K562 (cell line): ENCODE results near the gene GPX7. TPM values are rescaled to one million over a fixed set of nuclear protein-coding genes. Genes with fewer than 3 reads are reported as not detected.

ENCODE experiments used
- AFF1 ChIP-seq, 2 experiments: fragments of 450-650 bp; IDR thresholded peaks; 2 replicates each; pipeline ENCODE4 v1.6.1; 2018; ENCODE audit warnings: mild to moderate bottlenecking in 2 of 2, low read depth in 1 of 2; ENCODE audit not compliant: partially characterized antibody in 2 of 2
- ETS2 ChIP-seq: IDR thresholded peaks from 2 replicates; pipeline ENCODE4 v1.6.1; 2016; ENCODE audit warnings: borderline replicate concordance, missing genetic modification characterization, mild to moderate bottlenecking, moderate library complexity, missing compliant biosample characterization; ENCODE audit not compliant: poor library complexity, severe bottlenecking
- HCFC1 ChIP-seq: IDR thresholded peaks from 2 replicates; pipeline ENCODE4 v1.6.1; 2012; ENCODE audit warnings: low read depth, low read length, improper control_type of control experiment
- KLF1 ChIP-seq: fragments of 450-650 bp; IDR thresholded peaks from 2 replicates; pipeline ENCODE4 v1.6.1; 2016; ENCODE audit warnings: missing genetic modification characterization, missing compliant biosample characterization
- NR0B1 ChIP-seq: fragments of 450-650 bp; IDR thresholded peaks from one replicate; pipeline ENCODE4 v1.6.1; 2018; ENCODE audit warnings: mild to moderate bottlenecking, moderate library complexity; ENCODE audit not compliant: partially characterized antibody
- PHTF2 ChIP-seq: fragments of 250-450 bp; sonication (Bioruptor Pico); IDR thresholded peaks from 2 replicates; pipeline ENCODE4 v1.5.0; 2021; ENCODE audit warnings: mild to moderate bottlenecking
- POLR3A ChIP-seq: IDR thresholded peaks from 2 replicates; pipeline ENCODE4 v1.6.1; 2011; ENCODE audit warnings: borderline replicate concordance, mild to moderate bottlenecking, moderate library complexity; ENCODE audit not compliant: insufficient read length, insufficient read depth; ENCODE audit errors: extremely low read depth
- RBM22 ChIP-seq: fragments of 200-400 bp; formaldehyde crosslinking; IDR thresholded peaks from 2 replicates; pipeline ENCODE4 v1.6.1; 2018; ENCODE audit warnings: low read length, low read depth; ENCODE audit not compliant: poor library complexity, severe bottlenecking
- TEAD1 ChIP-seq, 2 experiments: fragments of 450-650 bp in 1 of 2; sonication (generic) in 1 of 2; formaldehyde crosslinking; IDR thresholded peaks; 2 replicates each; pipeline versions ENCODE4 v1.4.0 to v1.8.0; 2020 to 2022; ENCODE audit warnings: mild to moderate bottlenecking in 2 of 2, missing genetic modification reagents in 1 of 2
- ZMIZ1 ChIP-seq, 2 experiments: fragments of 150-350 bp in 1 of 2; IDR thresholded peaks; 2 replicates each; pipeline ENCODE4 v1.6.1; 2012 to 2016; ENCODE audit warnings: low read depth in 2 of 2, low read length in 2 of 2, mild to moderate bottlenecking in 1 of 2, moderate library complexity in 1 of 2
- ZNF124 ChIP-seq: sonication (generic); formaldehyde crosslinking; IDR thresholded peaks from 2 replicates; pipeline ENCODE4 v1.8.1; 2022; ENCODE audit warnings: missing genetic modification reagents
- ZNF41 ChIP-seq: fragments of 250-450 bp; sonication (Bioruptor Pico); conservative IDR thresholded peaks from 2 replicates; pipeline ENCODE4 v1.4.0; 2020; ENCODE audit warnings: mild to moderate bottlenecking
- ZNF696 ChIP-seq: fragments of 250-450 bp; sonication (Bioruptor Pico); conservative IDR thresholded peaks from 2 replicates; pipeline ENCODE4 v1.4.0; 2020; ENCODE audit warnings: mild to moderate bottlenecking, moderate library complexity
- ZZZ3 ChIP-seq: fragments of 450-650 bp; IDR thresholded peaks from 2 replicates; pipeline ENCODE4 v1.6.1; 2016; ENCODE audit warnings: antibody characterized with exemption, mild to moderate bottlenecking, moderate library complexity
- polyA plus RNA-seq, 8 experiments: library from polyadenylated mRNA; depleted of rRNA in 4 of 8; stranded (reverse) in 5 of 8; unstranded in 3 of 8; fragments of >200 nt; fragmentation: Nextera tagmentation in 2 of 8; fragmentation: Illumina TruSeq in 1 of 8; extraction: Ambion mirVana in 2 of 8; extraction: Trizol in 1 of 8; gene quantifications; 2 replicates each; pipeline versions ENCODE4 v1.2.1 to v1.2.3, GENCODE V29; 2011 to 2014; ENCODE audit warnings: inconsistent platforms in 1 of 8, missing spikeins in 1 of 8
- total RNA-seq, 7 experiments: library from RNA; depleted of rRNA in 6 of 7; stranded (reverse); fragments of >200 nt in 6 of 7; fragmentation: Illumina TruSeq in 2 of 7; extraction: Trizol in 2 of 7; gene quantifications; 2 replicates each; pipeline versions ENCODE4 v1.2.1 to v1.2.3, GENCODE V29; 2011 to 2021; ENCODE audit warnings: low replicate concordance in 1 of 7

The GPX7 gene
- total and polyA plus RNA-seq, 9 of the 15 experiments (the other 6 are each of a cell fraction or from before 2014, with no cell fraction given), result 0.08 TPM; not detected in 8

- TF ChIP-seq ZNF696 (CRISPR knock-in tag) (no peak), ZMIZ1 (IDR thresholded peaks at IDR 0.05; ENCODE audit: low read depth in 2 of 2, low read length in 2 of 2) (no peak), KLF1 (tag) (no peak), TEAD1 (CRISPR knock-in tag; IDR thresholded peaks at IDR 0.05) (peak in 1 of 2 experiments; percentile 69; a peak in 1 of 4 replicates), ZNF41 (CRISPR knock-in tag) (no peak), PHTF2 (CRISPR knock-in tag) (no peak), ZZZ3 (no peak), ZNF124 (CRISPR knock-in tag) (no peak), AFF1 (IDR thresholded peaks at IDR 0.05; ENCODE audit: low read depth in 1 of 2, partially characterized antibody in 2 of 2) (no peak), ETS2 (no peak), HCFC1 (peak; percentile 30; the same call in 1 of the 2 replicates), POLR3A (no peak), NR0B1 (no peak), RBM22 (no peak)
Observed at GRCh38 chr1:52553362-52554266, 48.6 kb upstream of the GPX7 start (continued).
